Liver (tissue), 3 donors: ENCODE measurements around the gene RARG.
A peak's percentile ranks its signal among the peaks of the same experiment; 100 is the strongest.

Experiments
- TAF1 ChIP-seq: conservative IDR thresholded peaks from 2 replicates; pipeline ENCODE4 v1.6.1; 2016; ENCODE audit warnings: antibody characterized with exemption, mild to moderate bottlenecking
- YY1 ChIP-seq: IDR thresholded peaks from 2 replicates; pipeline ENCODE4 v1.6.1; 2016; ENCODE audit warnings: antibody characterized with exemption, mild to moderate bottlenecking
- TF ChIP-seq, protein P1 (sequence below): IDR thresholded peaks from 2 replicates; pipeline ENCODE4 v1.6.1; 2016; ENCODE audit warnings: antibody characterized with exemption, mild to moderate bottlenecking
- TF ChIP-seq, protein P2 (sequence below): fragments of 150-350 bp; IDR thresholded peaks from 2 replicates; pipeline ENCODE4 v1.5.1; 2017; ENCODE audit warnings: improper control_type of control experiment, low read depth, low read length; ENCODE audit not compliant: missing input control
- donor health status: healthy.
- donor health status: healthy.

- TF ChIP-seq, protein P1, sequence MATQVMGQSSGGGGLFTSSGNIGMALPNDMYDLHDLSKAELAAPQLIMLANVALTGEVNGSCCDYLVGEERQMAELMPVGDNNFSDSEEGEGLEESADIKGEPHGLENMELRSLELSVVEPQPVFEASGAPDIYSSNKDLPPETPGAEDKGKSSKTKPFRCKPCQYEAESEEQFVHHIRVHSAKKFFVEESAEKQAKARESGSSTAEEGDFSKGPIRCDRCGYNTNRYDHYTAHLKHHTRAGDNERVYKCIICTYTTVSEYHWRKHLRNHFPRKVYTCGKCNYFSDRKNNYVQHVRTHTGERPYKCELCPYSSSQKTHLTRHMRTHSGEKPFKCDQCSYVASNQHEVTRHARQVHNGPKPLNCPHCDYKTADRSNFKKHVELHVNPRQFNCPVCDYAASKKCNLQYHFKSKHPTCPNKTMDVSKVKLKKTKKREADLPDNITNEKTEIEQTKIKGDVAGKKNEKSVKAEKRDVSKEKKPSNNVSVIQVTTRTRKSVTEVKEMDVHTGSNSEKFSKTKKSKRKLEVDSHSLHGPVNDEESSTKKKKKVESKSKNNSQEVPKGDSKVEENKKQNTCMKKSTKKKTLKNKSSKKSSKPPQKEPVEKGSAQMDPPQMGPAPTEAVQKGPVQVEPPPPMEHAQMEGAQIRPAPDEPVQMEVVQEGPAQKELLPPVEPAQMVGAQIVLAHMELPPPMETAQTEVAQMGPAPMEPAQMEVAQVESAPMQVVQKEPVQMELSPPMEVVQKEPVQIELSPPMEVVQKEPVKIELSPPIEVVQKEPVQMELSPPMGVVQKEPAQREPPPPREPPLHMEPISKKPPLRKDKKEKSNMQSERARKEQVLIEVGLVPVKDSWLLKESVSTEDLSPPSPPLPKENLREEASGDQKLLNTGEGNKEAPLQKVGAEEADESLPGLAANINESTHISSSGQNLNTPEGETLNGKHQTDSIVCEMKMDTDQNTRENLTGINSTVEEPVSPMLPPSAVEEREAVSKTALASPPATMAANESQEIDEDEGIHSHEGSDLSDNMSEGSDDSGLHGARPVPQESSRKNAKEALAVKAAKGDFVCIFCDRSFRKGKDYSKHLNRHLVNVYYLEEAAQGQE = peak; percentile 79
- TF ChIP-seq, protein P2, sequence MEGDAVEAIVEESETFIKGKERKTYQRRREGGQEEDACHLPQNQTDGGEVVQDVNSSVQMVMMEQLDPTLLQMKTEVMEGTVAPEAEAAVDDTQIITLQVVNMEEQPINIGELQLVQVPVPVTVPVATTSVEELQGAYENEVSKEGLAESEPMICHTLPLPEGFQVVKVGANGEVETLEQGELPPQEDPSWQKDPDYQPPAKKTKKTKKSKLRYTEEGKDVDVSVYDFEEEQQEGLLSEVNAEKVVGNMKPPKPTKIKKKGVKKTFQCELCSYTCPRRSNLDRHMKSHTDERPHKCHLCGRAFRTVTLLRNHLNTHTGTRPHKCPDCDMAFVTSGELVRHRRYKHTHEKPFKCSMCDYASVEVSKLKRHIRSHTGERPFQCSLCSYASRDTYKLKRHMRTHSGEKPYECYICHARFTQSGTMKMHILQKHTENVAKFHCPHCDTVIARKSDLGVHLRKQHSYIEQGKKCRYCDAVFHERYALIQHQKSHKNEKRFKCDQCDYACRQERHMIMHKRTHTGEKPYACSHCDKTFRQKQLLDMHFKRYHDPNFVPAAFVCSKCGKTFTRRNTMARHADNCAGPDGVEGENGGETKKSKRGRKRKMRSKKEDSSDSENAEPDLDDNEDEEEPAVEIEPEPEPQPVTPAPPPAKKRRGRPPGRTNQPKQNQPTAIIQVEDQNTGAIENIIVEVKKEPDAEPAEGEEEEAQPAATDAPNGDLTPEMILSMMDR = peak; percentile 45
- TF ChIP-seq YY1 = peak; percentile 91
- TF ChIP-seq TAF1 = peak; percentile 64
These were observed 57.0 kb downstream of the RARG start for GRCh38 chr12:53174881-53175491.
